SK-N-MC (cell line): ENCODE measurements around the gene KRTAP12-2.
"Not testable (repeated sequence)": the region's sequence is repeated elsewhere in the genome, so short reads cannot be mapped to it uniquely, and the experiment has no call there.

Experiments
- DNase-seq: peaks from one replicate; pipeline ENCODE4 v3.0.0-alpha.2; 2011; ENCODE audit warnings: low read depth, low spot score
- H3K27ac ChIP-seq: fragments of 200-600 bp; sonication (generic); 2 replicates; pipeline ENCODE4 v1.5.1; 2016; ENCODE audit warnings: mixed run types
- H3K36me3 ChIP-seq: fragments of 200-600 bp; sonication (generic); 2 replicates; pipeline ENCODE4 v1.6.1; 2017; ENCODE audit warnings: antibody characterized with exemption, low read length, mixed read lengths; ENCODE audit not compliant: insufficient read depth
- H3K4me3 ChIP-seq: fragments of 200-600 bp; sonication (generic); 2 replicates; pipeline ENCODE4 v1.5.1; 2016
- H3K9ac ChIP-seq: fragments of 200-600 bp; sonication (generic); 2 replicates; pipeline ENCODE4 v1.8.0; 2017; ENCODE audit warnings: mixed run types, mixed read lengths; ENCODE audit not compliant: insufficient read length
- H3K9me3 ChIP-seq: fragments of 200-600 bp; sonication (generic); 2 replicates; pipeline ENCODE4 v1.6.1; 2017; ENCODE audit warnings: low read depth, mild to moderate bottlenecking, antibody characterized with exemption, low read length, moderate library complexity, mixed read lengths
- EZH2 ChIP-seq: fragments of 200-600 bp; sonication (generic); IDR thresholded peaks from one replicate; pipeline ENCODE4 v1.6.1; 2017; ENCODE audit warnings: antibody characterized with exemption
- FOXP2 ChIP-seq: optimal IDR thresholded peaks from 2 replicates; pipeline ENCODE3; 2011; ENCODE audit warnings: mild to moderate bottlenecking, moderate library complexity; ENCODE audit not compliant: insufficient read depth; ENCODE audit errors: extremely low read length, control extremely low read depth
- POLR2AphosphoS5 ChIP-seq: IDR thresholded peaks from 2 replicates; pipeline ENCODE4 v1.6.1; 2012; ENCODE audit warnings: mild to moderate bottlenecking, low read depth, low read length, borderline replicate concordance

The KRTAP12-2 gene

GRCh38 chr21:44637018-44637850, 29.5 kb downstream of the KRTAP12-2 start, which contains the start of gene KRTAP10-10:
Gene KRTAP10-10 (plus strand): TSS chr21:44637356. CDS start chr21:44637418, 62 bp downstream.
- no peak for DNase-seq
- Histone ChIP-seq H3K9ac (no peak within 1 kb of the TSS), H3K9me3 (no peaks in the 10 kb centered on the region), H3K4me3 (no peak within 1 kb of the TSS), H3K36me3 (no peaks in the 10 kb centered on the region), H3K27ac (no peak within 1 kb of the TSS)
- TF ChIP-seq FOXP2 (no peak), POLR2AphosphoS5 (no peak), EZH2 (no peak)

- H3K4me3 ChIP-seq = no peak overlapping the region
- no peak for DNase-seq
- no peak for TF ChIP-seq FOXP2
- no peak for TF ChIP-seq EZH2
- TF ChIP-seq POLR2AphosphoS5 = no peak
- no peak overlapping the region for H3K9ac ChIP-seq
- H3K27ac ChIP-seq = no peak overlapping the region
- peaks cover 3% of the 10 kb centered on the region; the same call in 1 of the 2 replicates for H3K36me3 ChIP-seq
- no peaks in the 10 kb centered on the region for H3K9me3 ChIP-seq
Observed at GRCh38 chr21:44636209-44637017, 30.3 kb downstream of the KRTAP12-2 start.

- H3K9ac ChIP-seq = no peak overlapping the region
- H3K9me3 ChIP-seq = no peaks in the 10 kb centered on the region
- no peak for DNase-seq
- no peak overlapping the region for H3K27ac ChIP-seq
- peaks cover 19% of the 10 kb centered on the region for H3K36me3 ChIP-seq
- H3K4me3 ChIP-seq = no peak overlapping the region
- TF ChIP-seq FOXP2 (no peak), POLR2AphosphoS5 (no peak), EZH2 (no peak)
Observed at GRCh38 chr21:44632067-44632466, 34.7 kb downstream of the KRTAP12-2 start.

GRCh38 chr21:44630440-44630839, 36.3 kb downstream of the KRTAP12-2 start:
- TF ChIP-seq EZH2 (no peak), FOXP2 (no peak), POLR2AphosphoS5 (no peak)

GRCh38 chr21:44628707-44629391, 37.9 kb downstream of the KRTAP12-2 start:
- Histone ChIP-seq H3K9ac (no peak overlapping the region), H3K36me3 (peaks cover 19% of the 10 kb centered on the region), H3K9me3 (peaks cover 4% of the 10 kb centered on the region; the same call in 1 of the 2 replicates), H3K27ac (no peak overlapping the region), H3K4me3 (no peak overlapping the region)
- TF ChIP-seq POLR2AphosphoS5 (no peak), EZH2 (no peak), FOXP2 (no peak)
- no peak for DNase-seq

More at GRCh38 chr21:44630440-44630839, 36.3 kb downstream of the KRTAP12-2 start:
- Histone ChIP-seq H3K4me3 (no peak overlapping the region), H3K36me3 (peaks cover 19% of the 10 kb centered on the region), H3K9me3 (no peaks in the 10 kb centered on the region), H3K9ac (no peak overlapping the region), H3K27ac (no peak overlapping the region)
- DNase-seq = no peak

- not testable (repeated sequence) for H3K27ac ChIP-seq, H3K4me3 ChIP-seq, H3K9me3 ChIP-seq, H3K9ac ChIP-seq, DNase-seq
- peaks cover 19% of the 10 kb centered on the region for H3K36me3 ChIP-seq
Observed at GRCh38 chr21:44627831-44628233, 38.9 kb downstream of the KRTAP12-2 start.

- not testable (repeated sequence) for H3K4me3 ChIP-seq, H3K27ac ChIP-seq, DNase-seq, H3K9me3 ChIP-seq, H3K9ac ChIP-seq
- H3K36me3 ChIP-seq = peaks cover 19% of the 10 kb centered on the region
Observed at GRCh38 chr21:44627181-44627822, 39.4 kb downstream of the KRTAP12-2 start.

- Histone ChIP-seq H3K36me3 (peaks cover 16% of the 10 kb centered on the region; the same call in 1 of the 2 replicates), H3K9me3 (peaks cover 10% of the 10 kb centered on the region), H3K9ac (no peak within 1 kb of the TSS), H3K4me3 (no peak within 1 kb of the TSS), H3K27ac (no peak within 1 kb of the TSS)
- TF ChIP-seq FOXP2 = no peak
- no peak for TF ChIP-seq POLR2AphosphoS5
- no peak for DNase-seq
Observed at GRCh38 chr21:44626673-44627143, 40.0 kb downstream of the KRTAP12-2 start, which contains the start of gene KRTAP10-9. Gene KRTAP10-9 (plus strand): TSS chr21:44627093. CDS start chr21:44627172, 79 bp downstream.
